HEK293 (cell line): ENCODE data around the gene KIRREL3.

Experiments
- CTCF ChIA-PET: fragments of 350-600 bp; formaldehyde crosslinking; extraction: SDS; loops from one replicate; lab custom pipeline; 2021; ENCODE audit warnings: antibody characterized with exemption; lab: Yijun Ruan, JAX
- POLR2A ChIA-PET: fragments of 300-600 bp; formaldehyde crosslinking; extraction: SDS; loops from one replicate; lab custom pipeline; 2020; ENCODE audit warnings: antibody characterized with exemption, inconsistent platforms; lab: Yijun Ruan, JAX
- H3K27ac ChIP-seq: fragments of 200-500 bp; sonication (Bioruptor generic); 2 replicates; pipeline ENCODE4 v1.5.1; 2014; ENCODE audit warnings: low read depth, low read length, control low read depth, inconsistent platforms; ENCODE audit errors: extremely low read depth
- H3K36me3 ChIP-seq, 2 experiments: fragments of 200-500 bp in 1 of 2; sonication (Bioruptor generic) in 1 of 2; 1 replicate in 1 of 2; 2 replicates in 1 of 2; pipeline ENCODE4 v1.5.1; 2014 to 2017; ENCODE audit warnings: inconsistent platforms in 2 of 2, low read length in 2 of 2; ENCODE audit not compliant: control insufficient read depth in 2 of 2, insufficient read depth in 1 of 2
- H3K4me1 ChIP-seq: fragments of 200-500 bp; sonication (Bioruptor generic); 2 replicates; pipeline ENCODE4 v1.5.1; 2014; ENCODE audit warnings: mild to moderate bottlenecking, low read length, inconsistent platforms; ENCODE audit not compliant: control insufficient read depth, insufficient read depth
- H3K4me3 ChIP-seq: 2 replicates; pipeline ENCODE4 v1.5.1; 2011; ENCODE audit warnings: low read depth, mild to moderate bottlenecking, control low read depth, low read length, moderate library complexity
- H3K9me3 ChIP-seq: fragments of 200-500 bp; sonication (Bioruptor generic); 2 replicates; pipeline ENCODE4 v1.5.1; 2014; ENCODE audit warnings: low read depth, low read length, inconsistent platforms; ENCODE audit not compliant: control insufficient read depth, insufficient read depth
- BCL11A ChIP-seq: fragments of 450-650 bp; formaldehyde crosslinking; IDR thresholded peaks from 2 replicates; pipeline ENCODE4 v1.5.1; 2016; ENCODE audit warnings: low read depth, missing biosample characterization, missing genetic modification characterization
- HOXA7 ChIP-seq: sonication (generic); formaldehyde crosslinking; IDR thresholded peaks from 2 replicates; pipeline ENCODE4 v1.8.1; 2022; ENCODE audit warnings: missing genetic modification reagents, borderline replicate concordance
- SP3 ChIP-seq: fragments of 450-650 bp; formaldehyde crosslinking; IDR thresholded peaks from 2 replicates; pipeline ENCODE4 v1.5.1; 2016; ENCODE audit warnings: missing biosample characterization, missing genetic modification characterization
- WT1 ChIP-seq: fragments of 450-650 bp; formaldehyde crosslinking; IDR thresholded peaks from 2 replicates; pipeline ENCODE4 v1.5.1; 2016; ENCODE audit warnings: missing biosample characterization, missing genetic modification characterization
- ZBTB21 ChIP-seq: fragments of 450-650 bp; formaldehyde crosslinking; IDR thresholded peaks from 2 replicates; pipeline ENCODE4 v1.5.1; 2017; ENCODE audit warnings: missing biosample characterization, missing genetic modification characterization
- ZEB2 ChIP-seq: fragments of 450-650 bp; formaldehyde crosslinking; IDR thresholded peaks from 2 replicates; pipeline ENCODE4 v1.5.1; 2016; ENCODE audit warnings: missing biosample characterization, missing genetic modification characterization
- ZFP37 ChIP-seq: fragments of 450-650 bp; formaldehyde crosslinking; IDR thresholded peaks from 2 replicates; pipeline ENCODE4 v1.5.1; 2016; ENCODE audit warnings: missing biosample characterization, missing genetic modification characterization
- ZNF121 ChIP-seq: fragments of 450-650 bp; formaldehyde crosslinking; IDR thresholded peaks from 2 replicates; pipeline ENCODE4 v1.5.1; 2016; ENCODE audit warnings: missing biosample characterization, missing genetic modification characterization
- ZNF140 ChIP-seq: fragments of 450-650 bp; formaldehyde crosslinking; IDR thresholded peaks from 2 replicates; pipeline ENCODE4 v1.5.1; 2016; ENCODE audit warnings: missing biosample characterization, missing genetic modification characterization
- ZNF175 ChIP-seq: fragments of 450-650 bp; formaldehyde crosslinking; IDR thresholded peaks from 2 replicates; pipeline ENCODE4 v1.5.1; 2016; ENCODE audit warnings: missing biosample characterization, missing genetic modification characterization
- ZNF184 ChIP-seq: fragments of 450-650 bp; IDR thresholded peaks from 2 replicates; pipeline ENCODE4 v1.5.1; 2018; ENCODE audit warnings: missing biosample characterization, mild to moderate bottlenecking, missing genetic modification characterization
- ZNF202 ChIP-seq: fragments of 450-650 bp; formaldehyde crosslinking; IDR thresholded peaks from 2 replicates; pipeline ENCODE4 v1.5.1; 2016; ENCODE audit warnings: missing biosample characterization, missing genetic modification characterization, borderline replicate concordance
- ZNF211 ChIP-seq: fragments of 450-650 bp; formaldehyde crosslinking; IDR thresholded peaks from 2 replicates; pipeline ENCODE4 v1.5.1; 2016; ENCODE audit warnings: low read depth, missing biosample characterization, missing genetic modification characterization
- ZNF221 ChIP-seq: fragments of 450-650 bp; formaldehyde crosslinking; IDR thresholded peaks from 2 replicates; pipeline ENCODE4 v1.5.1; 2017; ENCODE audit warnings: missing biosample characterization, missing genetic modification characterization, borderline replicate concordance
- ZNF311 ChIP-seq: fragments of 450-650 bp; formaldehyde crosslinking; IDR thresholded peaks from 2 replicates; pipeline ENCODE4 v1.5.1; 2017; ENCODE audit warnings: missing biosample characterization, missing genetic modification characterization, borderline replicate concordance
- ZNF341 ChIP-seq: fragments of 450-650 bp; formaldehyde crosslinking; IDR thresholded peaks from 2 replicates; pipeline ENCODE4; 2016; ENCODE audit warnings: low read depth, missing biosample characterization, missing genetic modification characterization
- ZNF354C ChIP-seq: fragments of 450-650 bp; formaldehyde crosslinking; IDR thresholded peaks from 2 replicates; pipeline ENCODE4 v1.5.1; 2016; ENCODE audit warnings: missing biosample characterization, missing genetic modification characterization, low read depth, borderline replicate concordance
- ZNF394 ChIP-seq: fragments of 450-650 bp; formaldehyde crosslinking; IDR thresholded peaks from 2 replicates; pipeline ENCODE4 v1.5.1; 2016; ENCODE audit warnings: missing biosample characterization, missing genetic modification characterization, mild to moderate bottlenecking, moderate library complexity, borderline replicate concordance
- ZNF530 ChIP-seq: fragments of 450-650 bp; formaldehyde crosslinking; IDR thresholded peaks from 2 replicates; pipeline ENCODE4 v1.5.1; 2016; ENCODE audit warnings: low read depth, missing biosample characterization, missing genetic modification characterization
- ZNF560 ChIP-seq: fragments of 450-650 bp; formaldehyde crosslinking; IDR thresholded peaks from 2 replicates; pipeline ENCODE4 v1.5.1; 2017; ENCODE audit warnings: missing biosample characterization, missing genetic modification characterization, borderline replicate concordance
- ZNF585B ChIP-seq: fragments of 450-650 bp; formaldehyde crosslinking; IDR thresholded peaks from 2 replicates; pipeline ENCODE4 v1.5.1; 2016; ENCODE audit warnings: missing biosample characterization, missing genetic modification characterization
- ZNF670 ChIP-seq: fragments of 450-650 bp; formaldehyde crosslinking; IDR thresholded peaks from 2 replicates; pipeline ENCODE4 v1.5.1; 2016; ENCODE audit warnings: missing biosample characterization, missing genetic modification characterization, low read depth
- ZNF785 ChIP-seq: fragments of 450-650 bp; formaldehyde crosslinking; IDR thresholded peaks from 2 replicates; pipeline ENCODE4 v1.5.1; 2016; ENCODE audit warnings: missing biosample characterization, missing genetic modification characterization
- ZNF830 ChIP-seq: fragments of 450-650 bp; IDR thresholded peaks from 2 replicates; pipeline ENCODE4 v1.5.0; 2018; ENCODE audit warnings: missing biosample characterization, missing genetic modification characterization, low read depth, mild to moderate bottlenecking, moderate library complexity
- ZSCAN16 ChIP-seq: fragments of 450-650 bp; formaldehyde crosslinking; IDR thresholded peaks from 2 replicates; pipeline ENCODE4 v1.5.1; 2016; ENCODE audit warnings: missing biosample characterization, missing genetic modification characterization
- TF ChIP-seq, protein P1 (sequence below): fragments of 450-650 bp; formaldehyde crosslinking; IDR thresholded peaks from 2 replicates; pipeline ENCODE4 v1.5.1; 2016; ENCODE audit warnings: missing biosample characterization, missing genetic modification characterization, low read depth
- TF ChIP-seq, protein P2 (sequence below): fragments of 450-650 bp; formaldehyde crosslinking; IDR thresholded peaks from 2 replicates; pipeline ENCODE4 v1.5.1; 2016; ENCODE audit warnings: missing biosample characterization, missing genetic modification characterization
- TF ChIP-seq, protein P3 (sequence below): fragments of 450-650 bp; formaldehyde crosslinking; IDR thresholded peaks from 2 replicates; pipeline ENCODE4; 2016; ENCODE audit warnings: missing biosample characterization, missing genetic modification characterization

KIRREL3 gene

DNA sequence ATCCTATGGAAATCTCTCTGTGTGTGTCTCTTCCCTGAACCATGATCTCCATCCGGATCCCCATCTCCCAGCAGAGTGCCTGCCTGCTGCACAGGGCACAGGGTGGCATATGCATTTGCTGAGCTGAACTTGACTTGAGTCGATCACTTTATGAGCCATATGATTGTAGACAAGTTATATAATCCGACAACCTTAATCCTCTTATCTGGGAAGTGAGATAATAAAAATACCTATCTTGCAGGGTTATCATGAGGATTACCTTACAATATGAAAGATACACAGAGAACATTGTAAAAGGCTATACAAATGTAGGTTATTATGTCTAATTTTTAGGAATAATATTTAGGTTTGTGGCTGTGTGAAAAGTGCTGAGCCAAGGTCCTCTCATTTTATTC is 520.6 kb downstream of the KIRREL3 start:
- Histone ChIP-seq H3K4me1 (no peaks in the 10 kb centered on the region), H3K4me3 (no peak overlapping the region), H3K9me3 (no peaks in the 10 kb centered on the region), H3K36me3 (no peaks in the 10 kb centered on the region), H3K27ac (no peak overlapping the region)
- POLR2A ChIA-PET = no interaction called here
- CTCF ChIA-PET = interaction anchor here (0.6 to 5.1 kb wide), 44 partner anchors 8 to 511 kb away, joined by 3 to 69 read pairs (median 4); no protein-coding TSS in a partner anchor
- no peak for TF ChIP-seq ZNF311 (tag by site-specific recombination)
- TF ChIP-seq ZNF354C (tag by site-specific recombination) = no peak
- no peak for TF ChIP-seq ZNF121 (tag by site-specific recombination)
- no peak for TF ChIP-seq ZNF585B (tag by site-specific recombination)
- TF ChIP-seq ZNF140 (tag by site-specific recombination) = no peak
- TF ChIP-seq SP3 (tag by site-specific recombination) = no peak
- TF ChIP-seq, protein P1, sequence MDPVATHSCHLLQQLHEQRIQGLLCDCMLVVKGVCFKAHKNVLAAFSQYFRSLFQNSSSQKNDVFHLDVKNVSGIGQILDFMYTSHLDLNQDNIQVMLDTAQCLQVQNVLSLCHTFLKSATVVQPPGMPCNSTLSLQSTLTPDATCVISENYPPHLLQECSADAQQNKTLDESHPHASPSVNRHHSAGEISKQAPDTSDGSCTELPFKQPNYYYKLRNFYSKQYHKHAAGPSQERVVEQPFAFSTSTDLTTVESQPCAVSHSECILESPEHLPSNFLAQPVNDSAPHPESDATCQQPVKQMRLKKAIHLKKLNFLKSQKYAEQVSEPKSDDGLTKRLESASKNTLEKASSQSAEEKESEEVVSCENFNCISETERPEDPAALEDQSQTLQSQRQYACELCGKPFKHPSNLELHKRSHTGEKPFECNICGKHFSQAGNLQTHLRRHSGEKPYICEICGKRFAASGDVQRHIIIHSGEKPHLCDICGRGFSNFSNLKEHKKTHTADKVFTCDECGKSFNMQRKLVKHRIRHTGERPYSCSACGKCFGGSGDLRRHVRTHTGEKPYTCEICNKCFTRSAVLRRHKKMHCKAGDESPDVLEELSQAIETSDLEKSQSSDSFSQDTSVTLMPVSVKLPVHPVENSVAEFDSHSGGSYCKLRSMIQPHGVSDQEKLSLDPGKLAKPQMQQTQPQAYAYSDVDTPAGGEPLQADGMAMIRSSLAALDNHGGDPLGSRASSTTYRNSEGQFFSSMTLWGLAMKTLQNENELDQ = no peak
- TF ChIP-seq, protein P2, sequence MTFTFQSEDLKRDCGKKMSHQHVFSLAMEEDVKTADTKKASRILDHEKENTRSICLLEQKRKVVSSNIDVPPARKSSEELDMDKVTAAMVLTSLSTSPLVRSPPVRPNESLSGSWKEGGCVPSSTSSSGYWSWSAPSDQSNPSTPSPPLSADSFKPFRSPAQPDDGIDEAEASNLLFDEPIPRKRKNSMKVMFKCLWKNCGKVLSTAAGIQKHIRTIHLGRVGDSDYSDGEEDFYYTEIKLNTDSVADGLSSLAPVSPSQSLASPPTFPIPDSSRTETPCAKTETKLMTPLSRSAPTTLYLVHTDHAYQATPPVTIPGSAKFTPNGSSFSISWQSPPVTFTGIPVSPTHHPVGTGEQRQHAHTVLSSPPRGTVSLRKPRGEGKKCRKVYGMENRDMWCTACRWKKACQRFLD (tag by site-specific recombination) = no peak
- no peak for TF ChIP-seq ZNF394 (tag by site-specific recombination)
- no peak for TF ChIP-seq ZNF560 (tag by site-specific recombination)
- TF ChIP-seq HOXA7 (CRISPR knock-in tag) = no peak
- no peak for TF ChIP-seq ZFP37 (tag by site-specific recombination)
- TF ChIP-seq ZNF211 (tag by site-specific recombination) = no peak
- TF ChIP-seq BCL11A (tag by site-specific recombination) = no peak
- TF ChIP-seq ZNF184 = no peak
- TF ChIP-seq, all 188 proteins: peak for 0

DNA sequence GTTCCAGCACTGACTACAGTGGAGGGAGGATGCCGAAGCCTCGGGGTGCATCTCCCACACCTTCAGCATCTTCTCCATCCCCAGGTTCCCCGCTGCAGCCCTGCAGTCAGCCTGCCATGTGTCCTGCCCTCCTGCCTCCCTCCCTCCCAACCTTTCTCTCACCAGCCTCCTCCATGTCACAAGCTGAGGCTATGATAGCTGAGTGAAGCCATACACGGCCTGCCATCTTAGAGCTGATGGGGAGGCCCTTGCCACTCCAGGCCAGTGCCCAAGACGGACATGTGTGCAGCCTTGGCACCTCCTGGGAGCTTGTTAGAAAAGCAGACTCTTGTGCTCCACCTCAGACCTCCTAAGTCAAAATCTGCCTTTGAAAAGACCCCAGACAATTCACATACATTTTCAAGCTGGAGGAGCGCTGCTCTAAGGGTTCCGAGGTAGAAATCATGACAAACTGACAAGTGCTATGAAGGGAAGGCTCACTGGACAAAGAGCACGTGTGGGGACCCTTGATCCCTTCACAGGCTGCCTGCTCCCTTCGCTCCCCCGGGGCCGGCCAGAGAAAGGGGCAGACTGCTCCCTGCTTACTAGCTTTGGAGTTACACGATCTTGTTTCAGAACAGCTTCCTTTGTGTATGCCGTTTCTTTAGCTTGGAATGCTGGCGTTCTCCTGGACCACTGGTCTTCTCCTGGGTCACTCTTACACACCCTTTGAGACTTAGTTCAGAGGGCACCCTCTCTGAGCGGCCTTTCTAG is 521.2 kb downstream of the KIRREL3 start:
- TF ChIP-seq ZNF341 (tag by site-specific recombination) (no peak), ZNF830 (tag by site-specific recombination) (no peak), ZNF121 (tag by site-specific recombination) (no peak), ZNF211 (tag by site-specific recombination) (no peak), ZSCAN16 (tag by site-specific recombination) (no peak), ZNF202 (no peak), ZNF530 (no peak), ZNF670 (tag by site-specific recombination) (no peak), WT1 (tag by site-specific recombination) (no peak), ZEB2 (tag by site-specific recombination) (no peak), ZBTB21 (tag by site-specific recombination) (no peak), ZNF175 (tag by site-specific recombination) (no peak), ZNF785 (tag by site-specific recombination) (no peak), ZNF221 (tag by site-specific recombination) (no peak), ZNF560 (tag by site-specific recombination) (no peak)
- TF ChIP-seq, protein P3, sequence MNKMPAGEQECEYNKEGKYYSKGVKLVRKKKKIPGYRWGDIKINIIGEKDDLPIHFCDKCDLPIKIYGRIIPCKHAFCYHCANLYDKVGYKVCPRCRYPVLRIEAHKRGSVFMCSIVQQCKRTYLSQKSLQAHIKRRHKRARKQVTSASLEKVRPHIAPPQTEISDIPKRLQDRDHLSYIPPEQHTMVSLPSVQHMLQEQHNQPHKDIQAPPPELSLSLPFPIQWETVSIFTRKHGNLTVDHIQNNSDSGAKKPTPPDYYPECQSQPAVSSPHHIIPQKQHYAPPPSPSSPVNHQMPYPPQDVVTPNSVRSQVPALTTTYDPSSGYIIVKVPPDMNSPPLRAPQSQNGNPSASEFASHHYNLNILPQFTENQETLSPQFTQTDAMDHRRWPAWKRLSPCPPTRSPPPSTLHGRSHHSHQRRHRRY (tag by site-specific recombination) = no peak
- Histone ChIP-seq H3K9me3 (no peaks in the 10 kb centered on the region), H3K27ac (no peak overlapping the region), H3K36me3 (no peaks in the 10 kb centered on the region), H3K4me3 (no peak overlapping the region), H3K4me1 (no peaks in the 10 kb centered on the region)
- ChIA-PET CTCF (interaction anchor here (1.4 to 5.1 kb wide), 9 partner anchors 10 to 170 kb away, joined by 4 to 69 read pairs (median 16); no protein-coding TSS in a partner anchor), POLR2A (no interaction called here)
